HG03565 (cell line): ENCODE data around the gene PGLYRP2.
"Not testable (repeated sequence)": the region's sequence is repeated elsewhere in the genome, so short reads cannot be mapped to it uniquely, and the experiment has no call there.

Experiments
- ATAC-seq: cut with Tn5 transposase; IDR thresholded peaks from one replicate; pipeline ENCODE4 v1.9.1; 2021; ENCODE audit warnings: mild to moderate bottlenecking, moderate library complexity; ENCODE audit not compliant: unreplicated experiment

The PGLYRP2 gene

GRCh38 chr19:15488489-15489226 lies 9.4 kb upstream of the PGLYRP2 start:
- no peak for ATAC-seq

DNA sequence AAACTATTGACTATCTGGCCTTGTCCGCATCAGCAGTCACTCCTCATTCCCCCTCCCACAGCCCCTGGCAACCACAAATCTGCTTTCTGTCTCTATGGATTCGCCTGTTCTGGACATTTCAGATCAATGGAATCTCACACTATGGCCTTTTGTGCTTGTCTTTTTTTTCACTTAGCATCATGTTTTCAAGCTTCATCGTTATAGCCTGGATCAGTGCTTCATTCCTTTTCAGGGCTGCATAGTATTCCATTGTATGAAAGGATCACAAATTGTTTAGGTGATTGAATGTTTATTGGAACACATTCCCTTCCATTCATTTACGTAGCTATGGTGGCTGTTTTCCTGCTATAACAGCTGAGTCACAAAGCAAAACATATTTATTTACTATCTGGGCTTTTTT lies 7.7 kb upstream of the PGLYRP2 start:
- no peak for ATAC-seq

GRCh38 chr19:15485768-15486167 lies 6.5 kb upstream of the PGLYRP2 start:
- ATAC-seq, result not testable (repeated sequence)

GRCh38 chr19:15480996-15481395 lies 1.7 kb upstream of the PGLYRP2 start:
- not testable (repeated sequence) for ATAC-seq

GRCh38 chr19:15476325-15476724 lies 3.0 kb downstream of the PGLYRP2 start:
- no peak for ATAC-seq

DNA sequence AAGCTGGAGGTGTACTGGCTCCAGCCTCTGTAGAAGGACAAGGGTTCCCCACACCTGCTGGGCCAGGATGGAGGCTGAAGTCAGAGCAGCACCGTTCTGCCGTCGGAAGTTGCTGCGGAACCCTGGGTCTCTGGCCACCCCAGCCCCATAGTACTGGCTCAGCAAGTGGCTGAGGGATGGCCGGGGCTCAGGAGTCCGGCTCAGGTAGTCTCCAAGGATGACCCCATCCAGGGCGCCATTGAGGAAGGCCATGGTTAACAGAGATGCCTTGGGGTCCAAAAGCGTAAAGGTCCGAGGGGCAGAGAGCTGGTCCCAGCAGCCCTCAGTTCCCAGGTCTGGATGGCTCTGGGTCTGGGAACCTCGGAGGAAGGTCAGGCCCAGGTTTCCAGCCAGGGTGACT lies 3.7 kb downstream of the PGLYRP2 start:
- ATAC-seq, result no peak

GRCh38 chr19:15475169-15475568 lies 4.1 kb downstream of the PGLYRP2 start:
- no peak for ATAC-seq

- ATAC-seq, result not testable (repeated sequence)
These were observed 5.5 kb downstream of the PGLYRP2 start for GRCh38 chr19:15473821-15474220.

DNA sequence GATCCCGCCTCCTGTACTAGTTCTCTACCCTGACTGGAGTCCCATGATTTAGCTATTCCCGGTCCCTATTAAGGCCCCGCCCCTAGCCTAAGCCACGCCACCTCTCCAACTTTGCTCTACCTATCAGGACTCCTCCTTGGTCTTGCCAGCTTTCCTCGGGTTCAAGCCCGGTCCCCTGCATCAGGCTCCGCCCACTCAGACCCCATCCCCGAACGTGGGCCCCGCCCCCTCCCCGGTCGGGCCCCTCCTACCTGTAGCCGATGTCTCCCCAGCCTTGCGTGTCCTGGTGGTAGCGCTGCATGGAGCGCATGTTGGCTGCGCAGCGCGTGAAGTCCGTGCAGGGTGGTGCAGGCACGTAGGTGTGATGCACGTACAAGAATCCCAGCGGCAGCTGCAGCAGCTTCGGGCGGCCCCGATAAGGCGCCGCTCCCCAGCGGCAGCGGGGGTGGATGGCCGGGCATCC lies 7.6 kb downstream of the PGLYRP2 start:
- no peak for ATAC-seq

DNA sequence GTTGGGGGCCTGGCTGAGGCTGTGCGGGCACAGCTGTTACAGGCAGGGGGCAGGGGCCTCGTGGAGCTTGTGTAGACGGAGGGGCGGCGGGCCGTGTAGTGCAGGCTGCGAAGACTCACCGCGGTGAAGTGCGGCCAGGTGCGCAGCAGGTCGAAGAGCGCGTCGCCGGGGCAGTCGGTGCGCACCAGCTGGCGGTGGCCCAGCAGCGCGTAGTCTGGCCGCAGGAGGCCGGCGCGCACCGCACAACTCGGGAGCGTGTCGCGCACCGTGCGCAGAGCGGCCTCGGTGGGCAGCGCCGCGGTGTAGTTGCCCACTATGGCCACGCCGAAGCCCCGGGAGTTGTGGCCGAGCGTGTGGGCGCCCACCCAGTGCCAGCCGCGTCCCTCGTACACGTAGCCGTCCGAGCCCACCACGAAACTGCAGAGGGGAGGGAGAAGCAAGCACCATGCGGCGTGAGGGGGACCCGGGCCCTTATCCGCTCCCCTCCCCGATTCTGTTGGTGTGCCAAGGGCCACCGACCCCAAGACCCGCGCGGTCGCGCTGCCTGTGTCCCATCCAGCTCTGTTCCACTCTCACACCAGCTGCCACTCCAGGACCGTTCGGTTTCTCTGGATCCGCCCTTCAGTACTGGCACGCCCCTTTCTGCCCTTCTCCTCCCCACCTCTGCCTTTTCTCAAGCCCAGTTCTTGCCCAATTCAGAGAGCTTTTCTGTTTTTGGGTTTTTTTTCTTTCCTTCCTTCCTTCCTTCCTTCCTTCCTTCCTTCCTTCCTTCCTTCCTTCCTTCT lies 9.6 kb downstream of the PGLYRP2 start:
- no peak for ATAC-seq

DNA sequence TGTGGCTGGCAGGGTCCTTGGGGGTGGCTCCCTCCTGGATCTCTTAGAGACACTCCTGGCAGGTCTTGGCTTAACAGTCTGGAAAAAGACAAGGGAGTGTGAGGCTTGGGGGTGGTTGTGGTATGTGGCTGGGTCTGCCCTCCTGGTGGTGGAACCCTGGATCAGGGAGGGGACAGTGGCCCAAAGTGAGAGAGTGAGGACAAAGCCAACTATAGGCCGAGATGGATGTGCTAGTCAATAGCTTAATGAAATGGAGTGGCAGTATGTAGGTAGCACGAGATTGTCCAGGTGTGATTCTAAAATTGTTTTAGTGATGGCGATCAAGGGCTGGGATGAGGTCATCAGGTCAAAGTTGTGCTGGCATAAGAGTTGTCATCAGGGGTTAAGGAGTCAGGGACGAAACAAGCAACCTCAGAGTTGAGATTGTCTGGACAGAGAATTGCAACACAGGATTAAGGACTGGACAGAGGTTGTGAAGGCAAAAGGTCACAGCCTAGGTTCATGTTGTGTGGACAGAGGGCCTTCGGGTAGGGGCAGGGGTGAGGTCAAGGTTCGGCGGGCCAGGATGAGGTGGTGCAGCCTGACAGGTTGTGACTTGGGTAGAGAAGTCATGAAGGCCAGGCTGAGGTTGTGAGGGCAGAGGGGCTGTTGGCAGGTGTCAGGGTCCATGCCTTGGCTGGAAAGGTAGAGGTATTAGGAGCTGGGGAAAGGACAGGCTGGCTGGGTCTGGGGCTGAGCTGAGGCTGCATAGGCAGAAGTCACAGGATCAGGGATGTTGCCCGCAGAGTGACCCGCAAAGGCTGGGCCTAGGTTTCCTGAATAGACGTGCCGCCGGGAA lies 10.4 kb downstream of the PGLYRP2 start:
- no peak for ATAC-seq

DNA sequence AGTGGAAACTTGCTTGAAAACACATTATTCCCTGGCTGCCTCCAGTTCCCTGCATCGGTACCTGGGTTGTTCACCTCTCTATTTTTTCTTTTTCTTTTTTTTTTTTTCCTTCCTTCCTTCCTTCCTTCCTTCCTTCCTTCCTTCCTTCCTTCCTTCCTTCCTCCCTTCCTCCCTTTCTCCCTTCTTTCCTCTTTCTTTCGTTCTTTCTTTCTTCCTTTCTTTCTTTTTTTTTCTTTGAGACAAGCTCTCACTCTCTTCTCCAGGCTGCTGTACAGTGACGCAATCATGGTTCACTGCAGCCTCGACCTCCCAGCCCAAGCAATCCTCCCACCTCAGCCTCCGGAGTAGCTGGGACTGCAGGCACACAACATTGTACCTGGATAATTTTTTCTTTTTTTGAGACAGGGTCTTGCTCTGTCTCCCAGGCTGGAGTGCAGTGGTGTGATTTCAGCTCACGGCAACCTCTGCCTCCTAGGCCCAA lies 11.5 kb downstream of the PGLYRP2 start:
- no peak for ATAC-seq

DNA sequence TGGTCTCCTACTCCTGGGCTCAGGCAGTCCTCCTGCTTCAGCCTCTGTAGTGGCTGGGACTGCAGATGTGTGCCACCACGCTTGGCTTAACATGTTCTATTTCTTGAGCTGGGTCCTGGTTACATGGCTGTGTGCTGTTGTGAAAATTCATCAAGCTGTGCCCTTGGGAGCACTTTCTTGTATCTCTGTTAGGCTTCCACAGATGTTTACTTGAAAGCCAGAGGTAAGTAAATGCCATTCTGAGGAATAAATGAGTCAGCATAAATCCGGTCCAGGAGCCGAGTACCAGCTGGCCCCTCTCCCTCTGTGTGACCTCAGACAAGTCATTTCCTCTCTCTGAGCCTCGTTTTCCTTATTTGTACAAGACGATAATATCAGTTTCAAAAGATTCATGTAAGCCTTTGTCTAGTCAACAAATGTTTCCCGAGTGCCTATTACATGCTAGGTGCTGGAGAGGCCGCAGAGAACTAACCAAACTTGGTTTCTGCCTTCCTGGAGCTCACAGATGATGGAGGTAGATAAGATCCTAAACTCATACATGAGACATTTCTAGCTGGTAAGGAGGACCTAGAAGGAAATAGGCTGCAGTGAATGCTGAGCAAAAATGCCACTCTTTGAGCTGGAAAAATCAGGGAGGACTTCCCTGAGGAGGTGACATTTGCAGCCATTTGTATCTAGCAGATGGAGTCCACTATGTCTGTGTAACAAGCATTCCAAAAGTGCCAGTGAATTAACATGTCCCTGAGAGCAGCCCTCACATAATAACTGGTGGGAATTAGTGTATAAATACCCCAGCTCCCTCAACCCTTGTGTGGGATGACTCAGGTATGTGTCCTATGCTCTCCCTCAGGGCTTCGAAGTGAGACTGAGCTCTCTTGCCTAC lies 12.2 kb downstream of the PGLYRP2 start:
- peak; percentile 53 for ATAC-seq

DNA sequence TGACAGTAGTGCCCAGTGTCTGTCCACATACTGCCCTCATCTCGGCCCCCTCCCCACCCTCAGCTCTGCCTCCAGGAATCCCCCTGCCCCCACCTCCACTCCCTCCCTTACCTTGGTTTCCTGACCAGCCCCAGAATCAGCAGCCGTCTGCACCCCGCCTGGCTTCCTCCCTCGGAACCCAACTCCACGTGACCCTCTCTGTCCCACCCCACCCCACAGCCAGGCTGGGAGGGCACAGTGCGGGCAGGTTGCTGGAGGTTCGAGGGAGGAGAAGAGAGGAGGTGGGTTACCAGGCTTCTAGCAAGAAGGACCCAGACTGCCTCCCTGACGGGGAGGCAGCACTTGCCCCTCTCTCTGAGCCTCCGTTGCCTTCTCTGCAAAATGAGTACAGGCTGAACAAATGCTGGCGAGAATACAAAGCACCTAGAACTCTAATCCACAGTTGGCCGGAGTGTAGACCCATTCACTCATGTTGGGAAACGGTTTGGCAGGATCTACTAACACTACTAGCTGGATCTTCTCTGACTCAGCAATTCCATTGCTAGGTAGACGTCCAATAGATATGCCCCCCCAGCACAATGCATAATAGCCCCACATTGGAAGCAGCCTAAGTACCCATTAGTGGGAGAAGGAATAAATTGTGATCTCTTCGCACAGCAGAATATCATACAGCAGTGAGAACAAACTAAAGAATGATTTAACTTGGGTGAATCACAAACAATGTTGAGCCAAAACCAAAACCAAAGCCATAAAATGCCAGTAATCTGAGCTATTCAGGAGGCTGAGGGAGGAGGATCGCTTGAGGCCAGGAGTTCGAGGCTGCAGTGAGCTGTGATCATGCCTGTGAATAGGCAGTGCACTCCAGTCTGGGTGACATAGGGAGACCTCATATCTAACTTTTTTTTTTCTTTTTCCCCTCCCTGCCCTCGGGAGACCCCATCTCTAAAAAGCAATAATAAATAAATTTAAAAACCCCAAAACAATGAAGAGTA lies 14.6 kb downstream of the PGLYRP2 start, which contains the start of gene RASAL3:
Gene RASAL3, minus strand, starts transcription at position 151 of the 992 bp plus-strand sequence. CDS start 186 bp downstream, outside the sequence.
- no peak for ATAC-seq

DNA sequence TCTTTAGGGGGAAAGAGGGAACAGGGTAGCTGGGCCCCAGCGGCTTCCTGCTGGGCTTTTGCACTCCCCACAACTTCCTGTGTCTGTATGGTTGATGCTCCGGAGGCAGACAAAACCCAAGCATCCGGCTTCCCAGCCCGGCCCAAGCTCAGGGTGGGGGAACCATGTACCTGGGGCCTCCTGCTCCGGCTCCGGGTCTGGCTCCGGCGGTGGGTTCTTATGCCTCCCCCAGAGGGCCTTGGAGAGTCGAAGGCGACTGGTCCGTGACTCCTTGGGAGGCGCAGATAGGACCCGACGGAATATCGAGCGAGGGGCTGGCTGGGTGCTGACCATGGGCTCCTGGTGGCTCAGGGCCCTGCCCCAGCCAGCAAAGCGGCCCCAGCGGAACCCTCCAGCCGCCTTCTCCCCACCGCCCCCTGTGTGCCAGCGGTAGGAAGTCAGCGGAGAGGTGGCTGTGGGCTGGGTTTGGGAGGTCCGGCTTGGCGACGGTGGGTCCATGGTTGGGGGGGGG lies 15.4 kb downstream of the PGLYRP2 start:
- ATAC-seq, result no peak

DNA sequence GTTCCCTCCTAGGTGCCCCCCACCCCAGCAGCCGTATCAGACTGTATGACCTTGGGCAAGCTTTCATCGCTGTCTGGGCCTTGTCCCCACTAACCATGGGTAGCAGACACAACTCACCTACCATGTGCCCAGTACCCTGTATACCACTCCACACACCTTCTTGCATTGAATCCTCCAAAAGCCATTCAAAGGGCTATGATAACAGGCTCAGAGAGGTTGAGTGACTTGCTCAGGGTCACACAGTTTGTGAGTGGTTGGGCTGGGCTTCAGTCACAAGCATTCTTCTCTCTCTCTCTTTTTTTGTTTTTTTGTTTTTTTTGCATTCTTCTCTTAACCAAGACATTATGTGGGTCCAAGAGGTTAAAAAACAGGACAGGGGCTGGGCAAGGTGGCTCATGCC lies 17.6 kb downstream of the PGLYRP2 start:
- no peak for ATAC-seq

GRCh38 chr19:15457701-15458484 lies 21.4 kb downstream of the PGLYRP2 start:
- ATAC-seq, result no peak
